GM11168 (cell line): ENCODE data around the gene CTPS1.

Experiments used
- in situ Hi-C: fragments of 300-500 bp; cut with MboI; formaldehyde crosslinking; loops from one replicate; pipeline ENCODE4 v1.12.0; 2022; ENCODE audit warnings: low sequenced_read_pairs; ENCODE audit not compliant: unreplicated experiment

The CTPS1 gene

GRCh38 chr1:41020109-41020576 is 40.6 kb downstream of the CTPS1 start:
- in situ Hi-C loops = no loop called here

GRCh38 chr1:41020654-41021053 is 41.2 kb downstream of the CTPS1 start:
- in situ Hi-C loops = no loop called here

GRCh38 chr1:41021526-41022308 is 42.2 kb downstream of the CTPS1 start, which contains the start of gene SLFNL1:
Gene SLFNL1, minus strand, starts transcription at chr1:41021725. Its CDS starts 1,065 bp downstream, at chr1:41020660.
- in situ Hi-C loops = no loop called here

GRCh38 chr1:41022424-41022823 is 42.9 kb downstream of the CTPS1 start:
- in situ Hi-C loops = no loop called here

GRCh38 chr1:41023279-41023990 is 43.9 kb downstream of the CTPS1 start:
- in situ Hi-C loops = no loop called here

- in situ Hi-C loops = no loop called here
Measured at GRCh38 chr1:41024953-41025352, 45.5 kb downstream of the CTPS1 start.

- in situ Hi-C loops = no loop called here
Measured at GRCh38 chr1:41025979-41026819, 46.7 kb downstream of the CTPS1 start.

- in situ Hi-C loops = no loop called here
Measured at GRCh38 chr1:41028034-41028642, 48.6 kb downstream of the CTPS1 start.

GRCh38 chr1:41030872-41031616 is 51.5 kb downstream of the CTPS1 start:
- in situ Hi-C loops = no loop called here

- in situ Hi-C loops = no loop called here
Measured at GRCh38 chr1:41032147-41032546, 52.7 kb downstream of the CTPS1 start.

- in situ Hi-C loops = no loop called here
Measured at GRCh38 chr1:41033272-41033671, 53.8 kb downstream of the CTPS1 start.

- in situ Hi-C loops = no loop called here
Measured at GRCh38 chr1:41037116-41037903, 57.8 kb downstream of the CTPS1 start.

GRCh38 chr1:41038110-41038509 is 58.6 kb downstream of the CTPS1 start:
- in situ Hi-C loops = no loop called here

- in situ Hi-C loops = no loop called here
Measured at GRCh38 chr1:41041614-41042270, 62.2 kb downstream of the CTPS1 start.

- in situ Hi-C loops = no loop called here
Measured at GRCh38 chr1:41044187-41044586, 64.7 kb downstream of the CTPS1 start.

- in situ Hi-C loops = no loop called here
Measured at GRCh38 chr1:41045740-41046139, 66.2 kb downstream of the CTPS1 start.

- in situ Hi-C loops = no loop called here
Measured at GRCh38 chr1:41046347-41046775, 66.9 kb downstream of the CTPS1 start.

- in situ Hi-C loops = no loop called here
Measured at GRCh38 chr1:41048540-41048939, 69.0 kb downstream of the CTPS1 start.
